Measurements from ENCODE around the gene GLG1. TPM values are rescaled to one million over a fixed set of nuclear protein-coding genes. Genes with fewer than 3 reads are reported as not detected.

Gene GLG1
- total RNA-seq, 4 donors from 2014 or later = 90.0 to 153 (median 113) TPM

- no peak for DNase-seq
- Histone ChIP-seq H3K36me3 (peaks cover 0 to 25% (median 0%) of the 10 kb centered on the region in 3 donors), H3K27ac (no peak overlapping the region), H3K4me3 (no peak overlapping the region), H3K27me3 (no peaks in the 10 kb centered on the region), H3K9me3 (no peaks in the 10 kb centered on the region), H3K4me1 (no peaks in the 10 kb centered on the region)
- TF ChIP-seq CTCF (IDR thresholded peaks at IDR 0.05) (no peak), POLR2A (IDR thresholded peaks at IDR 0.05) (no peak)
These were observed 103.5 kb downstream of the GLG1 start for GRCh38 chr16:74503412-74503811.

GRCh38 chr16:74501484-74502478, 105.1 kb downstream of the GLG1 start:
- no peaks in the 10 kb centered on the region for H3K4me1 ChIP-seq
- H3K9me3 ChIP-seq = no peaks in the 10 kb centered on the region
- no peak overlapping the region for H3K27ac ChIP-seq
- no peak overlapping the region for H3K4me3 ChIP-seq
- TF ChIP-seq POLR2A (IDR thresholded peaks at IDR 0.05) (no peak), CTCF (IDR thresholded peaks at IDR 0.05) (no peak)
- DNase-seq = no peak
- no peaks in the 10 kb centered on the region for H3K27me3 ChIP-seq
- H3K36me3 ChIP-seq = peaks cover 0 to 23% (median 0%) of the 10 kb centered on the region in 3 donors

- H3K4me1 ChIP-seq = no peaks in the 10 kb centered on the region
- no peak overlapping the region for H3K4me3 ChIP-seq
- H3K27ac ChIP-seq = no peak overlapping the region
- DNase-seq = no peak
- peaks cover 0 to 31% (median 0%) of the 10 kb centered on the region in 3 donors for H3K36me3 ChIP-seq
- no peaks in the 10 kb centered on the region for H3K9me3 ChIP-seq
- no peaks in the 10 kb centered on the region for H3K27me3 ChIP-seq
- no peak for TF ChIP-seq POLR2A (IDR thresholded peaks at IDR 0.05)
- TF ChIP-seq CTCF (IDR thresholded peaks at IDR 0.05) = no peak
These were observed 106.0 kb downstream of the GLG1 start for GRCh38 chr16:74500907-74501306.

GRCh38 chr16:74499114-74499513, 107.8 kb downstream of the GLG1 start:
- Histone ChIP-seq H3K4me3 (no peak overlapping the region), H3K4me1 (no peaks in the 10 kb centered on the region), H3K27ac (no peak overlapping the region), H3K27me3 (no peaks in the 10 kb centered on the region), H3K36me3 (peaks cover 0 to 43% (median 0%) of the 10 kb centered on the region in 3 donors), H3K9me3 (no peaks in the 10 kb centered on the region)
- TF ChIP-seq POLR2A (IDR thresholded peaks at IDR 0.05) = no peak
- no peak for TF ChIP-seq CTCF (IDR thresholded peaks at IDR 0.05)
- no peak for DNase-seq

GRCh38 chr16:74497761-74498160, 109.2 kb downstream of the GLG1 start:
- DNase-seq = no peak
- H3K27ac ChIP-seq = no peak overlapping the region
- TF ChIP-seq POLR2A (IDR thresholded peaks at IDR 0.05) (no peak), CTCF (IDR thresholded peaks at IDR 0.05) (no peak)
- no peaks in the 10 kb centered on the region for H3K4me1 ChIP-seq
- no peaks in the 10 kb centered on the region for H3K9me3 ChIP-seq
- H3K36me3 ChIP-seq = peaks cover 0 to 51% (median 0%) of the 10 kb centered on the region in 3 donors
- H3K27me3 ChIP-seq = no peaks in the 10 kb centered on the region
- no peak overlapping the region for H3K4me3 ChIP-seq

Measured in Peyer's patch (tissue), 4 donors.